Measurements from ENCODE around the gene CCDC93.

The CCDC93 gene

DNA sequence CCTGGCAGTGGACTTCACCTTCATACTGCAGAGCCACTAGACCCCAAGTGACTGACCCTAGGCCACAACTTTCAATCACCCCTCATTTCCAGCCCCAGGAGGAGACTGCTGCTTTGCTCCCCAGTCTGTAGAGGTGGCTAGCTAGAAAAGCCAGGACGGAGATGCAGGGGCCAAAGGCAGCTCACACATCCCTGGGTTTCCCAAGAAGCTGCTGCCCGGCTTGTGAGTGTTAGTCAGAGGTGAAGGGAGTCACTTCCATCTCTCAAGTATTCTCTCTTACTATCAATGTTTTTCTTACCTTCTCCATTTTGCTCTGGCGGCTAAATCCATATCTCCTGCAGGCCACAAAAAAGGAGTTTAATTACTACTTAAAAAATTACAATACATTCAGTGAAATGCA, 36.2 kb downstream of the CCDC93 start:
- no peak overlapping the region for H3K27ac ChIP-seq (ENCODE audit: low read depth, low read length)
- DNase-seq, result no peak
- H3K4me1 ChIP-seq (ENCODE audit: control insufficient read depth, low read depth, low read length), result no peaks in the 10 kb centered on the region
- H3K4me3 ChIP-seq (ENCODE audit: low read length), result no peak overlapping the region
- H3K36me3 ChIP-seq (ENCODE audit: control insufficient read depth, insufficient read depth, low read length), result no peaks in the 10 kb centered on the region
- H3K4me2 ChIP-seq (ENCODE audit: low read length), result no peak overlapping the region
- no peak overlapping the region for H4K8ac ChIP-seq (ENCODE audit: low read depth, low read length)
- no peak overlapping the region for H2BK5ac ChIP-seq (ENCODE audit: low read length)
- no peak overlapping the region for H2BK15ac ChIP-seq (replicated peaks; ENCODE audit: low read depth)
- H3K9ac ChIP-seq (ENCODE audit: low read length), result no peak overlapping the region
- H3K56ac ChIP-seq (ENCODE audit: low read length), result no peak overlapping the region
- H3K79me1 ChIP-seq (ENCODE audit: low read length), result no peaks in the 10 kb centered on the region
- no peak overlapping the region for H3K18ac ChIP-seq (ENCODE audit: low read length)
- WGBS (ENCODE audit: extremely low coverage, insufficient coverage, low lambda C conversion rate), result no CpG with 5 or more reads among the region's 3 CpGs
- no peak overlapping the region for H2BK120ac ChIP-seq (ENCODE audit: low read depth, low read length)
- H3K27me3 ChIP-seq (ENCODE audit: insufficient read depth, low read length, poor library complexity), result no peaks in the 10 kb centered on the region
- no peak overlapping the region for H3K4ac ChIP-seq (ENCODE audit: low read depth, low read length)
- H3K79me2 ChIP-seq (ENCODE audit: control insufficient read depth, insufficient read depth, low read length), result no peaks in the 10 kb centered on the region
- H2AK5ac ChIP-seq (ENCODE audit: low read length), result no peak overlapping the region
- H3K23ac ChIP-seq (ENCODE audit: low read length), result no peak overlapping the region
- H4K5ac ChIP-seq (ENCODE audit: low read length), result no peak overlapping the region

DNA sequence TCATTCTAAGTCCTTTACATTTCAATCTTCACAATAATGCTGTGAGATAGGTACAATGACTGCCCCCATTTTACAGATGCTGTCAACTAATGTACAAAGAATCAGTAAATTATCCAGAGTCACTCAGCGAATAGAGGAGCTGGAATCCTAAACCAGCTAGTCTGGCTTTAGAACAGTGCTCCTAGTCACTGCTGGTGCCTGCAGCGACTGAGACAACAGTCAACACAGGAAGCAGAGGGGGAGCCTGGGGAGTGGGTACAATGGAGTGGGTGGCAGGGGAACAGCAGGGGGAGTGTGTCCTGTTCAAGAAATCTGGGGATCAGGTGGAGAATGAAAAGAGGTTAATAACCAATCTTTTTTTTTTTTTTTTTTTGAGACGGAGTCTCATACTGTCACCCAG, 37.3 kb downstream of the CCDC93 start:
- Histone ChIP-seq H3K79me2 (ENCODE audit: control insufficient read depth, insufficient read depth, low read length) (no peaks in the 10 kb centered on the region), H3K9ac (ENCODE audit: low read length) (no peak overlapping the region), H3K27me3 (ENCODE audit: insufficient read depth, low read length, poor library complexity) (no peaks in the 10 kb centered on the region), H3K4me2 (ENCODE audit: low read length) (no peak overlapping the region), H2BK5ac (ENCODE audit: low read length) (no peak overlapping the region), H4K5ac (ENCODE audit: low read length) (no peak overlapping the region), H2BK120ac (ENCODE audit: low read depth, low read length) (no peak overlapping the region), H3K79me1 (ENCODE audit: low read length) (no peaks in the 10 kb centered on the region), H3K36me3 (ENCODE audit: control insufficient read depth, insufficient read depth, low read length) (no peaks in the 10 kb centered on the region), H4K8ac (ENCODE audit: low read depth, low read length) (no peak overlapping the region), H3K56ac (ENCODE audit: low read length) (no peak overlapping the region), H3K27ac (ENCODE audit: low read depth, low read length) (no peak overlapping the region), H3K4me1 (ENCODE audit: control insufficient read depth, low read depth, low read length) (no peaks in the 10 kb centered on the region), H3K23ac (ENCODE audit: low read length) (no peak overlapping the region), H3K18ac (ENCODE audit: low read length) (no peak overlapping the region), H3K4me3 (ENCODE audit: low read length) (no peak overlapping the region), H2BK15ac (replicated peaks; ENCODE audit: low read depth) (no peak overlapping the region), H3K4ac (ENCODE audit: low read depth, low read length) (no peak overlapping the region), H2AK5ac (ENCODE audit: low read length) (no peak overlapping the region)
- no peak for DNase-seq
- no CpG with 5 or more reads among the region's 3 CpGs for WGBS (ENCODE audit: extremely low coverage, insufficient coverage, low lambda C conversion rate)

DNA sequence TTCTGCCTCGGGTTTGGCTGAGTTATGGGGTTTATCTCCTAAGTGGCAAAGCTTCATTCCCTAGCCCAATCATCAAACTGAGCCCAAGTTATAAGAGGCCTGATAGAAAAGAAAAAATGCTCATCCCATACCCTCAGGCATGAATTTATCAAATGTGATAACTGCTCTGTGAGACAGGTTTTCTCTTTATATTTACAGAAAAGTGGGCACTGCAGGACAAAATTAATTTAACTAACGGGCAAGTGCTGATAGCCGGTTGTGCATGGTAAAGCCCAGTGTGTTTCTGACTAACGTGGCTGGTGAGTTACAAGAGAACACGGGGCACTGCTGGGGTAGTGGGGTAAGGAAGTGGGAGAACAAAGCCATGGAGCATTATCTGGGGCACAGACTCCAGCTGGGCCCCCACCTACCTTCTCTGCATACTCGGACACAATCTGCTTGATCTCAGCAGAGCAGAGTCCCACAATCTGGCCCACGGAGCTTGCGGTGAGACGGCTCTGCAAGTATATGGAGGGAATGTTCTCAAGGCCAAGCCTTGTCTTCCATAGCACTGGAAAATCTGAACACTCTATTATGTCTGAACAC, 40.3 kb downstream of the CCDC93 start:
- DNase-seq, result no peak
- Histone ChIP-seq H3K23ac (ENCODE audit: low read length) (no peak overlapping the region), H2AK5ac (ENCODE audit: low read length) (no peak overlapping the region), H3K4me1 (ENCODE audit: control insufficient read depth, low read depth, low read length) (no peaks in the 10 kb centered on the region), H4K5ac (ENCODE audit: low read length) (no peak overlapping the region), H2BK15ac (replicated peaks; ENCODE audit: low read depth) (no peak overlapping the region), H2BK5ac (ENCODE audit: low read length) (no peak overlapping the region), H3K4me2 (ENCODE audit: low read length) (no peak overlapping the region), H3K4me3 (ENCODE audit: low read length) (no peak overlapping the region), H3K56ac (ENCODE audit: low read length) (no peak overlapping the region), H3K9ac (ENCODE audit: low read length) (no peak overlapping the region), H3K79me2 (ENCODE audit: control insufficient read depth, insufficient read depth, low read length) (no peaks in the 10 kb centered on the region), H3K4ac (ENCODE audit: low read depth, low read length) (no peak overlapping the region), H3K27ac (ENCODE audit: low read depth, low read length) (no peak overlapping the region), H3K79me1 (ENCODE audit: low read length) (no peaks in the 10 kb centered on the region), H3K18ac (ENCODE audit: low read length) (no peak overlapping the region), H3K36me3 (ENCODE audit: control insufficient read depth, insufficient read depth, low read length) (no peaks in the 10 kb centered on the region), H2BK120ac (ENCODE audit: low read depth, low read length) (no peak overlapping the region), H4K8ac (ENCODE audit: low read depth, low read length) (no peak overlapping the region), H3K27me3 (ENCODE audit: insufficient read depth, low read length, poor library complexity) (no peaks in the 10 kb centered on the region)
- WGBS (ENCODE audit: extremely low coverage, insufficient coverage, low lambda C conversion rate), result no CpG with 5 or more reads among the region's 9 CpGs

DNA sequence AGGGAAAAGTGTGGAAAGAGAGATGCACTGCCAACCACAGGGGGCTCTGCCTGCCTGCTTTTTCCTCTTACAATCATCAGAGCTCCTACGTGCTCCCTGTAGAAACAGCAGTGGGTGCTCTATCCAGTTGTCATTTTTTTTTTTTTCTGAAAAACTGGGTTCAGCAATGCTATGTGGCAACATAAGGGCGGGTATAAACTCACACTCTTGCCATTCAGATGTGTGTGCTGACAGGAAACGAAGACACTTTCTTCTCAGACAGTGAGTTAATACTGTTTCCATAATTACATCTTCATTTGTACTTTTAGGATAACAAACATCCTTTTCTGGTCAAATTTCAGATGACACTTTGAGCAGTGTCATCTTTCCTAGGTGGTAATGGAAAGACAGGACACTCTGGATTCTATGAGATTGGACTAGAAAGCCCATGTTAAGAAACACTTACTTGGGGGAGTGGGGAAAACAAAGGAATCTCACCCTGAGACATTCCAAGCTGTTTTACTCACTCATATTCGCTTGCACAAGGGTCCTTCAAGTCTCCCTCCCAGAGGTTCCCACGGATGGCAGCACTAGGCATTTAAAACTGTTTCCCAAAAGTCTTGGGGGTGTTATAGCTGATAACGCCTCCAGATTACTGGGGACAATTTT, 41.3 kb downstream of the CCDC93 start:
- Histone ChIP-seq H2AK5ac (ENCODE audit: low read length) (no peak overlapping the region), H3K79me1 (ENCODE audit: low read length) (no peaks in the 10 kb centered on the region), H3K4me1 (ENCODE audit: control insufficient read depth, low read depth, low read length) (no peaks in the 10 kb centered on the region), H3K18ac (ENCODE audit: low read length) (no peak overlapping the region), H3K36me3 (ENCODE audit: control insufficient read depth, insufficient read depth, low read length) (no peaks in the 10 kb centered on the region), H3K79me2 (ENCODE audit: control insufficient read depth, insufficient read depth, low read length) (no peaks in the 10 kb centered on the region), H2BK5ac (ENCODE audit: low read length) (no peak overlapping the region), H3K4me2 (ENCODE audit: low read length) (no peak overlapping the region), H3K9ac (ENCODE audit: low read length) (no peak overlapping the region), H4K8ac (ENCODE audit: low read depth, low read length) (no peak overlapping the region), H2BK15ac (replicated peaks; ENCODE audit: low read depth) (no peak overlapping the region), H2BK120ac (ENCODE audit: low read depth, low read length) (no peak overlapping the region), H3K23ac (ENCODE audit: low read length) (no peak overlapping the region), H3K4me3 (ENCODE audit: low read length) (no peak overlapping the region), H4K5ac (ENCODE audit: low read length) (no peak overlapping the region), H3K27me3 (ENCODE audit: insufficient read depth, low read length, poor library complexity) (no peaks in the 10 kb centered on the region), H3K56ac (ENCODE audit: low read length) (no peak overlapping the region), H3K27ac (ENCODE audit: low read depth, low read length) (no peak overlapping the region), H3K4ac (ENCODE audit: low read depth, low read length) (no peak overlapping the region)
- peak; percentile 48 for DNase-seq
- no CpG with 5 or more reads among the region's 6 CpGs for WGBS (ENCODE audit: extremely low coverage, insufficient coverage, low lambda C conversion rate)

DNA sequence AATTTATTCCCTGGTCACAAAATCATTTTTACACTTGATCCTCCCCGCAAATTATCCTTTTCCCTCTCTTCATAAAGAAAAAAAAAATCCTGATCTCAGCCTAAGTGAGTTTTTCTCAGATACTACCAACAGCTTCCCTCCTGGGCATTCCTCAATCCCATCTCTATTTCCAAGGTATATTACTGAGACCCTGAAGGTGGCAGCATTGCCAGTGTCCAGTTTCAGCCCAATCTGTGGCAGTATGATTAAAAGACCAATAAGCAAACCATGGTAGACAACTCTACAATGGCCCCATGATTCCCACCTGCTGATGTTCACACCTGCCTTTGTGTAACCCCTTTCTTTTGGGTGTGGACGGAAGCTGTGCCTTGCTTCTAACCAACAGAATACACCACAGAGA, 45.1 kb downstream of the CCDC93 start:
- Histone ChIP-seq H2BK5ac (ENCODE audit: low read length) (no peak overlapping the region), H3K79me2 (ENCODE audit: control insufficient read depth, insufficient read depth, low read length) (no peaks in the 10 kb centered on the region), H3K79me1 (ENCODE audit: low read length) (no peaks in the 10 kb centered on the region), H2BK120ac (ENCODE audit: low read depth, low read length) (no peak overlapping the region), H2AK5ac (ENCODE audit: low read length) (no peak overlapping the region), H3K23ac (ENCODE audit: low read length) (no peak overlapping the region), H3K4ac (ENCODE audit: low read depth, low read length) (no peak overlapping the region), H4K5ac (ENCODE audit: low read length) (no peak overlapping the region), H3K56ac (ENCODE audit: low read length) (no peak overlapping the region), H3K27me3 (ENCODE audit: insufficient read depth, low read length, poor library complexity) (no peaks in the 10 kb centered on the region), H2BK15ac (replicated peaks; ENCODE audit: low read depth) (no peak overlapping the region), H3K27ac (ENCODE audit: low read depth, low read length) (no peak overlapping the region), H3K9ac (ENCODE audit: low read length) (no peak overlapping the region), H3K18ac (ENCODE audit: low read length) (no peak overlapping the region), H3K4me2 (ENCODE audit: low read length) (no peak overlapping the region), H3K4me3 (ENCODE audit: low read length) (no peak overlapping the region), H4K8ac (ENCODE audit: low read depth, low read length) (no peak overlapping the region), H3K36me3 (ENCODE audit: control insufficient read depth, insufficient read depth, low read length) (no peaks in the 10 kb centered on the region), H3K4me1 (ENCODE audit: control insufficient read depth, low read depth, low read length) (no peaks in the 10 kb centered on the region)
- WGBS (ENCODE audit: extremely low coverage, insufficient coverage, low lambda C conversion rate), result no CpG with 5 or more reads among the region's 2 CpGs
- DNase-seq, result no peak
